ENCODE measurements around the gene ST8SIA4. TPM values are rescaled to one million over a fixed set of nuclear protein-coding genes. Genes with fewer than 3 reads are reported as not detected.
"Not testable (repeated sequence)": the region's sequence is repeated elsewhere in the genome, so short reads cannot be mapped to it uniquely, and the experiment has no call there.

ST8SIA4 gene
- total RNA-seq, 1 experiment from 2014 or later = 7.7 TPM

DNA sequence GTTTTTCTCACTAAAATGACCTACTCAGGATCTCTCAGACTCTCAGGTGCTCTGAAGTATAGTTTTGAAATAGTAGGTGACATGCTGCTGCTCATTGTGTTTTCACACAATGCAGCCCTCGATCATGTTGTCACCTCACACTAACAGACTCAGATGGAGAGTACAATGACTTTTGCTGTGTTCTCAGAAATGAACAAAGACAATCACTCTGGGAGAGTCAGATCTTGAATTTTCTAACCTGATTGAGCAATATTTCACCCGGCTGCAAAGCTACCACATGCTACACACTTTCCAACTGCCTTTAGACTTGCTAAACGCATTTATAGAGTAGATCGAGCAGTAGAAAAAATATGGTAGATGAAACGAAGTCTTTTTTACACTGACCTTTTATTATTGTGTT is 113.4 kb downstream of the ST8SIA4 start:
- no peak for DNase-seq (ENCODE audit: extremely low read depth, low read depth)

DNA sequence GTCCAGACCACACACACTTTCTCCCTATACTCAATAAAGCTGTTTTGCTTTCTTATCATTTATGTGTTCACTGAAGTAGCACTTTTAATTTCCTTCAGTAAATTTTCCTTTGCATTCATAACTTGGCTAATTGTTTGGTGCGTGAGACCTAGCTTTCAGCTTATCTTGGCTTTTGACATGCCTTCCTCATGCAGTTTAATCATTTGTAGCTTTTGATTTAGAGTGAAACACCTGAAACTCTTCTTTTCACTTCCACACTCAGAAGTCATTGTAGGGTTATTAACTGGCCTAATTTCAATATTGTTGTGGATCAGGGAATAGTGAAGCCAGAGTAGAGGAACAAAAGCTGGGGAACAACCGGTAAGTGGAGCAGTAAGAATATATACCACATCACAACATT is 114.7 kb downstream of the ST8SIA4 start:
- no peak for DNase-seq (ENCODE audit: extremely low read depth, low read depth)

DNA sequence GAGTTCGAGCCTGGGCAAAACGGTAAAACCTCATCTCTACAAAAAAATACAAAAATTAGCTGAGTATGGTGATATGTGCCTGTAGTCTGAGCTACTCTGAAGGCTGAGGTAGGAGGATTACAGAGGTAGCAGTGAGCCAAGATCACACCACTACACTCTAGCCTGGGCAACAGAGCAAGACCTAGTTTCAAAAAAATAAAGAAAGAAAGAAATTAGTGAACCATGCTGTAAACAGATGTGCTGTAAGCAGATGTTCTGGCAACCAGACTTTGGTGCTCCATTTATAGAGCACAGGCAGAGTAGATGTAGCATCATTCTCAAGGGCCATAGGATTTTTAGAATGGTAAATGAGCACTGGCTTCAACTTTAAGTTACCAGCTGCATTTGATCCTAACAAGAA is 115.4 kb downstream of the ST8SIA4 start:
- DNase-seq (ENCODE audit: extremely low read depth, low read depth) = no peak

DNA sequence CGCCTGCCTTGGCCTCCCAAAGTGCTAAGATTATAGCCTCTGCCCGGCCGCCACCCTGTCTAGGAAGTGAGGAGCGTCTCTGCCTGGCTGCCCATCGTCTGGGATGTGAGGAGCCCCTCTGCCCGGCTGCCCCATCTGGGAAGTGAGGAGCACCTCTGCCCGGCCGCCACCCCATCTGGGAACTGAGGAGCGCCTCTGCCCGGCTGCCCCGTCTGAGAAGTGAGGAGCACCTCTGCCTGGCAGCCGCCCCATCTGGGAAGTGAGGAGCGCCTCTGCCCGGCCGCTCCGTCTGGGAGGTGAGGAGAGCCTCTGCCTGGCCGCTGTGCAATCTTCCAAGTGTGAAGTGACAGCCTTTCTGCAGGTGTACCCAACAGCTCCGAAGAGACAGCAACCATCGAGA is 117.5 kb downstream of the ST8SIA4 start:
- not testable (repeated sequence) for DNase-seq (ENCODE audit: extremely low read depth, low read depth)

- DNase-seq (ENCODE audit: extremely low read depth, low read depth) = no peak
Observed at GRCh38 chr5:100780376-100780870, 122.7 kb downstream of the ST8SIA4 start.

GRCh38 chr5:100779669-100780375 is 123.3 kb downstream of the ST8SIA4 start:
- no peak for DNase-seq (ENCODE audit: extremely low read depth, low read depth)

GRCh38 chr5:100777680-100778300 is 125.3 kb downstream of the ST8SIA4 start:
- DNase-seq (ENCODE audit: extremely low read depth, low read depth) = peak; percentile 38

DNA sequence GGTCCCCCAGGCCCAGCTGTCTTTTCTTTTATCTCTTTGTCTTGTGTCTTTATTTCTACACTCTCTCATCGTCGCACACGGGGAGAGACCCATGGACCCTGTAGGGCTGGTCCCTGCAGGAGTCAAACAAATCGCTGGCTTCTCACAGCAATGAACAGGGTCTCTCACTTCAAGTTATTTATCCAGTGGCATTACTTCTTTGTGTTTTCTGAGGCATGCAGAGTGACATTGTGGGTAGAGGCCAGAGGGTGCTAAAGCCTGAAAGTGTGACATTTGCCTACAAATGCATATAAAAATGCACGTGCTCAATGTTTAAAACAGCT is 127.6 kb downstream of the ST8SIA4 start:
- no peak for DNase-seq (ENCODE audit: extremely low read depth, low read depth)

- DNase-seq (ENCODE audit: extremely low read depth, low read depth) = no peak
Observed at GRCh38 chr5:100772548-100772947, 130.5 kb downstream of the ST8SIA4 start.

DNA sequence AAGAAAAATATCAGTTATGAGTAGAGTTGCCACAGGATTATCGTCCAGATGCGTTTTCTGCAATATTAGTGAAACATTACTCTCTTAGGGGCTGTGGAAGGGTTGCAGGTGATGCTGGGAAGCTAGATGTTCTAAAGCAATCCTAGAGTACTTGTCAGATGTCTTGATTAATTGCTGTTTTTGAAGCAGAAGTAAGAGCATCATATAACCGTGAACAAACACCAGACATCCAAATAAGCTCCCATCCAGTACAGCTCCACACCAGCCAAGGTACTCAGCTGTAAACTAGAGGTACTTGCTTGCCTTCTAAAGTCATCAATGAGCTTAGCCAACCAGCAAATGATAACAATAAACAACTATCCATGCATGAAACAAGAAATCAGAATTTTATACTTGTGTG is 131.1 kb downstream of the ST8SIA4 start:
- DNase-seq (ENCODE audit: extremely low read depth, low read depth) = no peak

GRCh38 chr5:100771181-100771580 is 131.9 kb downstream of the ST8SIA4 start:
- no peak for DNase-seq (ENCODE audit: extremely low read depth, low read depth)

GRCh38 chr5:100768221-100768620 is 134.9 kb downstream of the ST8SIA4 start:
- DNase-seq (ENCODE audit: extremely low read depth, low read depth) = no peak

DNA sequence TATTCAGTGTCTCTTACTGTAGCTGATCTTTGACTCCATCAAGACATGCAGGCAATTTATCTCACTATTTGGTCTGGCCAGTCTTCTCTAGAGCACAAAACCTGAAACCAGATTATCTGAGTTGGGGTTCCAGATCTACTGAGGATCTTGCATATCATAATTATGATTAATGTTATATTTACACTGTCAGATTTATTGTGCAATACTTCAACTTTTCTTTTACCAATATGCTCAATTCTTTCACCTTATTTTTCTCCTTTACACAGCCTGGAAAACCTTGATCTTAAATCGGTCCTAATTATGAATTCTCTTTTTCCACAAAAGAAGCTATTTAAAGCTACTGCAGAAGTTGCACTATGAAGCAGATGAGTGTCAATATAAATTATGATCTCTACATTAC is 140.1 kb downstream of the ST8SIA4 start:
- DNase-seq (ENCODE audit: extremely low read depth, low read depth) = no peak

DNA sequence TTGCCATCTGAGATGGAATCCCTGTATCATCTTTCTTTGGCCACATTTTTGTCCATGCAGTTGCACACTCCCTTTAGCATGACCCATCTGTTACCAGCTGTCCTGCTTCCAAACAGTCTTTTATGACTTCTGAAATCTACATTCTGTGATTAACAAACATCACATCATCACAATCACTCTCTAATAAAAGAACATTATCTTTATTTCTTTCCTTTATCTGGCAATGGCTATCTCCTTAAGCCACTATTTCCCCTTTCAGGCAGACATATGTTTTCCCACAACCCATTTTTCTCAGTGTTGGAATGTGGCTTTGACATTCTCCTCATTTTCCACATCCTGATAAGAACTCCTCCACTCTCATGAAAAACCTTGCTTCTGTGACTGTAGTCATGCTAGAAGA is 141.0 kb downstream of the ST8SIA4 start:
- DNase-seq (ENCODE audit: extremely low read depth, low read depth) = no peak

DNA sequence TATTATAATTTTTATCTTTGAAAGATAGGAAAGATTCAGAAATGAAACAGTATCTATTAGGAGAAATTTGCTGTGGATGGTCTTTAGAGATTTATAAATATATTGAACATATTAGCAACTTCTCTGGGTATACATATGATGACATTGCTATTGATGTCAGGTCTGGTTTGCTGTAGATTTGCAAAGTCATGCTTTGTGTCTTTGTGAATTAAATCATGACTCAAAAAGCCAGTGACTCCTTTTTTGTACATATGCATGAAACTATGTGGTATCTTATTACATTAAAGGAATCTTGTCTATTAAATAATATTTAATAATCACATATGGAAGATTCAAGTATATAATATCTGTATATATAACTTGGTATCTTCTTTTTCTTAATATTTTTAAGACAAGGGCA is 141.9 kb downstream of the ST8SIA4 start:
- DNase-seq (ENCODE audit: extremely low read depth, low read depth) = peak; percentile 49

DNA sequence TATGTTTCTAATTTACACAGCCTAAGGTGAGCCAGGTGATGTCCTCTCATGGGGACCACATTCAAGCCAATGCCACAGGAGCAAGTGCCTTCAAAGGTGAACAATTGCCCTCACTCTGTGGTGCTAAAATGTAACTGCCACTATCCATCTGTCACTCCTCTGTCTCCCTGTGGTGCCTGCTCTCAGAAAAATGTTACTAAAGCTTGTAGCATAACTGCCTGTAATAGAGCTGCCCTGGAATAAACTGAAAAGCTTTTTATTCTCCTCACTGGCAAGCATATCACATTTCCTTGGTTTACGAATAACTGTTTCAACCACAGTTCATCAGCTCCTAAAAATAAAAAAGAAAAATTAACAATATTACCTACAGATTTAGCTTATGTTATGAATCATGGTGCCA is 142.4 kb downstream of the ST8SIA4 start:
- no peak for DNase-seq (ENCODE audit: extremely low read depth, low read depth)

GRCh38 chr5:100758780-100759179 is 144.3 kb downstream of the ST8SIA4 start:
- DNase-seq (ENCODE audit: extremely low read depth, low read depth) = no peak

GRCh38 chr5:100758306-100758705 is 144.8 kb downstream of the ST8SIA4 start:
- no peak for DNase-seq (ENCODE audit: extremely low read depth, low read depth)

DNA sequence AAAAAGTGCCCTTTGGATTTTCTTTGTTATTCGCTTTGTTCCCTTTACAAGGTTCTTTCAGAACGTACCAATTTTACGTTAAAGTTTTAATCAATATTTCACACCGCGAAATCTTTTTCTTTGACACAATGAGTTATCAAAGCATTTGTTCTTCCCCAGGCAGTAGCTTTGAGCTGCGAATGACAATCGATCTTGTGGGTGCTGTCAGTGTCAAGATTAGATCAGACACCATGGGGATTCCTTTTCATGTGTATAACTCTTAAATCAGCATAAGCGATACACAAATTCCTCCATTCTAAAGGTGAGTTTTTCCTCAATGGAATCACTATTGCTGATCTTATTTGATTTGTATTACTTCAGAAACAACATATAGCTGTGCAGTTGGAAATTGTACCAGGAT is 145.5 kb downstream of the ST8SIA4 start:
- no peak for DNase-seq (ENCODE audit: extremely low read depth, low read depth)

Measured in NCI-H460 (cell line).